Measurements from ENCODE around the gene FCN1. TPM values are rescaled to one million over a fixed set of nuclear protein-coding genes. Genes with fewer than 3 reads are reported as not detected.
"Not testable (repeated sequence)": the region's sequence is repeated elsewhere in the genome, so short reads cannot be mapped to it uniquely, and the experiment has no call there.

FCN1 gene
- total RNA-seq, 1 donor from 2014 or later = not detected

DNA sequence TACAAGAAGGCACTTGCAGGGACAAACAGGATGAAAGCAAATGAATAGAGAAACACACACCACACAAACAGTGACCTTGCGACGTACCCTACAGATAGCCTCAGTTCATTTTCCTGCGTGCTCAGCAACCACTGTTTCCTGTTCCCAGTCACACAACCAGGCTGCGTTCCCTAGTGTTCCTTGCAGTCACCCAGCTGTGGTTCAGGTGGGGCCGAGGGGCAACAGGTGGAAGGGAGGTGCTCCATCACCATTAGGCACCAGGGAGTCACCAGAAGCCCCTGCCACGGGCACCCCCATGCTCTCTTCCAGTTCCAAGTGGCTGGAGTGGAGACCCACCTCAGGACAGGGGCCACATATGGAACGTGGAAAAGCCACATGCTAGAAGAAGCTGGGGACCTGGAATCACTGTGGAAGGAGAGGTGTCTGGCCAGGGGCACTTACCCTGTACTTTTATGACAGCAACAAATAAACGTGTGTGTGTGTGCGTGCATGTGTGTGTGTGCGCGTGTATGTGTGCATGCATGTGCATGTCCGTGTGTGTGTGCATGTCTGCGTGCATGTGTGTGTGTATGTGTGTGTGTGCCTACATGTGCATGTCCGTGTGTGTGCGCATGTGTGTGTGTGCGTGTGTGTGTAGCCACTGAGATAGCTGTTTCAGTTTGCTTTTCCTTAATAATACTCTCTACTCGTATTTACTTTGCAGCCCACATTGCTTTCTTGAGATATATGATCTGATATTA lies 55.9 kb downstream of the FCN1 start:
- DNase-seq (ENCODE audit: low spot score) = no peak
- Mint-ChIP-seq H3K36me3 (ENCODE audit: low read depth) (no peaks in the 10 kb centered on the region), H3K4me1 (ENCODE audit: low read depth) (peaks cover 10% of the 10 kb centered on the region), H3K27me3 (ENCODE audit: insufficient read depth) (no peaks in the 10 kb centered on the region), H3K27ac (no peak overlapping the region), H3K4me3 (no peak overlapping the region), H3K9me3 (peaks cover 7% of the 10 kb centered on the region)
- intact Hi-C loops (cut with micrococcal nuclease) = no loop called here

DNA sequence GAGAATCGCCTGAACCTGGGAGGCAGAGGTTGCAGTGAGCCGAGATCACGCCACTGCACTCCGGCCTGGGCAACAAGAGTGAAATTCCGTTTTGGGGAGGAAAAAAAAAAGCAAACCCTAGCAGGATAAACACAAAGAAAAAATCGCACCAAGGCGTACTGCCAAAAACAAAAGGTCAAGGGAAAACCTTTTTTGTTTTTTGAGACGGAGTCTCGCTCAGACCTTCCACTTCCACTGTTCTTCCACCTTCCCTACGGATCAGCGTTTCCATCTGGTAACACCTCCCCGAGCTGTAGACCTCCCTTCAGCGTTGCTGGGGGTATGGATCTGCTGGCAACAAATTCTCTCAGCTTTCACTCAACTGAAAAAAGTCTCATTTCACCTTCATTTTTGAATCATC lies 57.2 kb downstream of the FCN1 start:
- intact Hi-C loops (cut with micrococcal nuclease) = no loop called here
- Mint-ChIP-seq H3K36me3 (ENCODE audit: low read depth) (no peaks in the 10 kb centered on the region), H3K9me3 (peaks cover 7% of the 10 kb centered on the region), H3K4me3 (no peak overlapping the region), H3K27me3 (ENCODE audit: insufficient read depth) (no peaks in the 10 kb centered on the region), H3K4me1 (ENCODE audit: low read depth) (peaks cover 10% of the 10 kb centered on the region), H3K27ac (no peak overlapping the region)
- no peak for DNase-seq (ENCODE audit: low spot score)

DNA sequence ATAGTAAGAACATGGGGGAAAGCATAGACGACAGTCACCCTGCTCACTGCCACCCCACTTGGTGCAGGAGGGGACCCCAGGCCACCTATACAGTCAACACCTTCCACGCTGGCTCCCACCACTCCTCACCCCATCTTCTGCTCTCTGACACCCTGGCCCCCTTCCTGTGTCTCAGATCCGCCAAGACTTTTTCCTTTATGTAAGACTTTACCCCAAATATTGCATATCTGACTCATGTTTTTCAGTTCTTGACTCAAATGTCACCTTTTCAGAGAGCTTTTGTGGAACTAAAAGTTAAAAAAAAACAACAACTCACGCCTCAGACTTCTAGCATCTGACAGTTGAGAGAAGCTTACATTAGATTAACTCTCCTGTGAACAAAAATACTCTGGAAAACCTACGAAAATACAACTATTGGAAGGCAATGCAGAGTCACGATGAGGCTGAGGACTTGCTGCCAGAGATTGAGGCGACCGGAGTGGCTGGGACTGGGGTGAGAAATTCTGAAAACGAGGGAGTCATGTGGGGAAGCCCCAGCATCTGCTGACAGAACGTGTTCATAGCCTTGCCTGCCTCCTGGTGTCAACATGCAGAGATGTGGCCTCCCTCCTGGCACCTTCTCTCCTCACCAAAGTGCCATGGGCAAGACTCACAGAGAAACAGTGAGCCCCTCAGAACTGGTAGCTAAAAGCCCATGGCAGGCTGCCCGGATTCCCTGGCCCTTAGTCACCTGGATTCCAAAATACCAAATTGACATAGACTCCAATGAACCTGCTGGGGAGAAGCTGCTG lies 59.5 kb downstream of the FCN1 start:
- Mint-ChIP-seq H3K4me3 (peak overlapping the region; percentile 40), H3K36me3 (ENCODE audit: low read depth) (no peaks in the 10 kb centered on the region), H3K27me3 (ENCODE audit: insufficient read depth) (no peaks in the 10 kb centered on the region), H3K27ac (peak overlapping the region; percentile 86), H3K4me1 (ENCODE audit: low read depth) (peaks cover 10% of the 10 kb centered on the region), H3K9me3 (peaks cover 7% of the 10 kb centered on the region)
- intact Hi-C loops (cut with micrococcal nuclease) = loop anchor here (1.0 kb wide), 1 partner anchor 160 kb away; no protein-coding TSS in a partner anchor
- peak; percentile 8 for DNase-seq (ENCODE audit: low spot score)

GRCh38 chr9:134857451-134857850 lies 60.3 kb downstream of the FCN1 start:
- H3K4me3 Mint-ChIP-seq; H3K27me3 Mint-ChIP-seq (ENCODE audit: insufficient read depth); DNase-seq (ENCODE audit: low spot score); intact Hi-C loops (cut with micrococcal nuclease); H3K9me3 Mint-ChIP-seq; H3K36me3 Mint-ChIP-seq (ENCODE audit: low read depth): not testable (repeated sequence)
- H3K27ac Mint-ChIP-seq = peak overlapping the region; percentile 52
- H3K4me1 Mint-ChIP-seq (ENCODE audit: low read depth) = peaks cover 10% of the 10 kb centered on the region

- peaks cover 10% of the 10 kb centered on the region for H3K4me1 Mint-ChIP-seq (ENCODE audit: low read depth)
- H3K27me3 Mint-ChIP-seq (ENCODE audit: insufficient read depth) = no peaks in the 10 kb centered on the region
- H3K9me3 Mint-ChIP-seq = peaks cover 7% of the 10 kb centered on the region
- no peak overlapping the region for H3K4me3 Mint-ChIP-seq
- intact Hi-C loops (cut with micrococcal nuclease) = no loop called here
- no peak for DNase-seq (ENCODE audit: low spot score)
- H3K27ac Mint-ChIP-seq = no peak overlapping the region
- H3K36me3 Mint-ChIP-seq (ENCODE audit: low read depth) = no peaks in the 10 kb centered on the region
Observed at GRCh38 chr9:134855900-134856377, 61.8 kb downstream of the FCN1 start.

Other genes with a start within 250 kb of the FCN1 start
- not detected in 2 replicates for gene FCN2, start 37.1 kb downstream of the FCN1 start, total RNA-seq
- gene OLFM1, start 169.8 kb upstream of the FCN1 start, total RNA-seq = 0.47 and 0.66 TPM in 2 replicates